Skin epidermis (tissue), 12 donors: ENCODE measurements around the gene SHMT1.

Experiments
- H3K27ac ChIP-seq, 21 experiments: fragments of 200-600 bp; sonication (generic) in 11 of 21; one replicate each; pipeline ENCODE4 v1.5.0; 2020; ENCODE audit warnings: mild to moderate bottlenecking in 3 of 21, inconsistent platforms in 2 of 21, moderate library complexity in 2 of 21
- H3K4me3 ChIP-seq, 7 experiments: fragments of 200-600 bp; sonication (generic) in 2 of 7; one replicate each; pipeline ENCODE4 v1.5.0; 2020; ENCODE audit warnings: inconsistent platforms in 2 of 7, mild to moderate bottlenecking in 2 of 7, moderate library complexity in 1 of 7

SHMT1 gene

DNA sequence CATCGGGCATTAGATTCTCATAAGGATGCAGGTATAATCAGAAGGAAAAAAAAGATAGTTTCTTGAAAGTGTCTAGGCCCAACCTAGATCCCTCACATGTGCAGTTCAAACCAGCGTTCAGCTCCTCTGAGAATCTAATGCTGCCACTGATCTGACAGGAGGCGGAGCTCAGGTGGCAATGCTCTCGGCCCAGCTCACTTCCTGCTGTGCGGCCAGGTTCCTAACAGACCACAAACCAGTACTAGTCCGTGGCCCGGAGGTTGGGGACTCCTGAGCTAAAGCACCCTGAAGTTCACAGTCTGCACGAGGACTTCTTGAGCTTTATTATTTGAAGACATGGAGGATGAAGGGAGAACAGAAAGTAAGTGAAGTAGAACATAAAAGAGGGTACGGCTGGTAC, 31.5 kb downstream of the SHMT1 start:
- Histone ChIP-seq H3K27ac (peak overlapping the region in 1 of 21 experiments; percentile 16), H3K4me3 (no peak overlapping the region)

DNA sequence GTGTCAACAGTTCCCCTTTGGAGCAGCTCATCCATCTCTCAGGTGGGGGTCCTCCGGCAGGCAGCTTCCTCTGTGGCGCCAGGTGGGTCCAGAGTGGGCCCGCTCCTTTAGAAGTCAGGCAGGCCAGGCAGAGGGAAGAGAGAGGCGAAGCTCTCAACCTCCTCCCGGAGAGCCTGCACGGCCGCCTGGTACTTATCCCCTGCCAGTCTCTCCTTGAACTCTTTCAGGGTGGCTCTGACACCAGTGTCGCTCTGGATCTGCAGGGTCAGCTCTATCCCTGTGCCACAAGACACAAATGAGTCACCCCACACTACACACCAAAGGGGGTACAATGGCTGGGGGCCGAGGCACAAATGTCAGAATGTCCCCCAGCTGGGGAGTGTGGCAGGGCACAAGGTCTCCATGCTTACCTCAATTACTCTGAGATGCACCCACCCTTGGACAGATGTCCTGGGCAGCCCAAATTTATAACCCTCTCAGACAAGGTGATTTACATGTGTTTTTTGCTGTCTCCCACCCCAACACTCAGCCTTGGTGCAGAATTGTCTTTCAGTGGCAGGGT, 34.6 kb downstream of the SHMT1 start:
- no peak overlapping the region for H3K4me3 ChIP-seq
- H3K27ac ChIP-seq, result no peak overlapping the region

DNA sequence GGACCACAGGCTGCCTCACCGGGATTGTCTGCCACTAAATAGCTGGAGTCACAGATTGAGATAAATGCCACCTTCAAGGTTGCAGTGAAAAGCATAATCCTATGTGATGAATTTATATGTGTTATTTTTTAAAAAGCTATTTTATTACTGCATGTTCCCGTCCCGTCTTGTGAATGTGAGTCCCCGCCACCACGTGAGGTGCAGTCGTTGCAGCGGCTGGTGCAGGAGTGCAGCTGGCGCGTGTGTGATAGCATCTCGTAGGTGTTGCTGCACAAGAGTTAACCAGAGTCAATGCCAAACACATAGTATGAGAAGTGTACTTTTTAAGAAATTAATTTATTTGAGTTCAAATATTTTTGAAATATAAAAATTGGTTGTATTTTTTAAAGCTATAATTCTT, 35.8 kb downstream of the SHMT1 start:
- H3K27ac ChIP-seq, result no peak overlapping the region

DNA sequence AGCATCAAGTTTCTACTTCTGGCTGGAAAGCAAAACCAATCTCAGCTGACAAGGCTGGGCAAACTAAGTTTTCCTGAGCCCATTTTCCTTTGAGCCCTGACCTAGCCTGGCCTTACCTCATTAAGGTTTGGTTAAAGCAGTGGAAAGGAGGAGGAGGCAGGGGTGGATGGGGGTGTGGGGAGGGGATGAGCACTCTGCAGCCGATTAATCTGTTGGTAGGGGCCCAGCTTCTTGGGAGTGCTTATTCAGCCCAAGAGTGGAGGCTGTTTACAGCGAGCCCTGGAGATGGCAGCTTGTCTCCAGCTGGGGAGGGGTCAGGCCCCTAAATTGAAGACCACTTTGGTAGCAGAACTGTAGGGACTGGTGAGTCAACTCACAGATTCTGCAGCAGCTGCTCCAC, 36.3 kb downstream of the SHMT1 start:
- no peak overlapping the region for H3K4me3 ChIP-seq

More for the DNA sequence above, 35.8 kb downstream of the SHMT1 start:
- no peak overlapping the region for H3K4me3 ChIP-seq

DNA sequence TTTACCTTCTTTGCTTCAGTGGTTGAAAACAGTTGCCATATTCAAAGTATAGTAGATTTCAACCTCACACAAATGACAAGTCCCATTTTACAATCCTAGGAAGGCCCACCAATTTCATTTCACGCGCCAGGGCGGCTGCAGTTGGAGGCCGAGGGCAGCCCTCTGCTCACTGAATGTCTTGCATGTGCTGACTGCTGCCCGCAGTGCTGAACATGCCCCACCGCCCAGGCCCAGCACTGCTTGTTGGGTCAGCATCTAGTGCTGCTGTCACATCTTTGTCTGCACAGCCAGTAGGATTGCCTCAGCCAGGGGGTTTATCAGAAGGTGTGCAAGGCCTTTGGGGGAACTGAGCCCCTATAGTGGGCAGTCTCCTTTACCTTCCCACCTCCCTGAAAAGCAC, 36.8 kb downstream of the SHMT1 start:
- H3K27ac ChIP-seq, result peak overlapping the region in 1 of 21 experiments; percentile 19
- H3K4me3 ChIP-seq, result no peak overlapping the region

More for the DNA sequence above, 36.3 kb downstream of the SHMT1 start:
- peak overlapping the region in 1 of 21 experiments; percentile 34 for H3K27ac ChIP-seq

DNA sequence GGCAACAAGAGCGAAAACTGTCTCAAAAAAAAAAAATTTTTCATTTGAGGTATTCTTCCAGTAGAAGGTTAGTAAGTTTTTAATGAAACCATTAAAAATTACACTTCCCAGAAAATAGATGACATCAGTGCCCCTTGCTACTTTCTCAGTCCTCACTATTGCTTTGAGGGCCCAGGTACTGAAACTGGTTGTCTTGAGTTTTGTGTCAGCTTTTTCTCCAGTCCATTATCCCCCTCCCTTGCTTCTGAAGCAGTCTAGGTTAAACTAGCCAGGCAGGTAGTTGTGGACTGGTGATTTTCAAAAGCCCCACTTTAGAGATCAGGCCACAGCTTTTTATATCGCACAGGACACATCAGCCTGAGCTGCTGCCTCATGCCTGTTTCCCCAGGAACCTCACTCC, 37.3 kb downstream of the SHMT1 start:
- Histone ChIP-seq H3K27ac (peak overlapping the region in 1 of 21 experiments; percentile 19), H3K4me3 (no peak overlapping the region)

DNA sequence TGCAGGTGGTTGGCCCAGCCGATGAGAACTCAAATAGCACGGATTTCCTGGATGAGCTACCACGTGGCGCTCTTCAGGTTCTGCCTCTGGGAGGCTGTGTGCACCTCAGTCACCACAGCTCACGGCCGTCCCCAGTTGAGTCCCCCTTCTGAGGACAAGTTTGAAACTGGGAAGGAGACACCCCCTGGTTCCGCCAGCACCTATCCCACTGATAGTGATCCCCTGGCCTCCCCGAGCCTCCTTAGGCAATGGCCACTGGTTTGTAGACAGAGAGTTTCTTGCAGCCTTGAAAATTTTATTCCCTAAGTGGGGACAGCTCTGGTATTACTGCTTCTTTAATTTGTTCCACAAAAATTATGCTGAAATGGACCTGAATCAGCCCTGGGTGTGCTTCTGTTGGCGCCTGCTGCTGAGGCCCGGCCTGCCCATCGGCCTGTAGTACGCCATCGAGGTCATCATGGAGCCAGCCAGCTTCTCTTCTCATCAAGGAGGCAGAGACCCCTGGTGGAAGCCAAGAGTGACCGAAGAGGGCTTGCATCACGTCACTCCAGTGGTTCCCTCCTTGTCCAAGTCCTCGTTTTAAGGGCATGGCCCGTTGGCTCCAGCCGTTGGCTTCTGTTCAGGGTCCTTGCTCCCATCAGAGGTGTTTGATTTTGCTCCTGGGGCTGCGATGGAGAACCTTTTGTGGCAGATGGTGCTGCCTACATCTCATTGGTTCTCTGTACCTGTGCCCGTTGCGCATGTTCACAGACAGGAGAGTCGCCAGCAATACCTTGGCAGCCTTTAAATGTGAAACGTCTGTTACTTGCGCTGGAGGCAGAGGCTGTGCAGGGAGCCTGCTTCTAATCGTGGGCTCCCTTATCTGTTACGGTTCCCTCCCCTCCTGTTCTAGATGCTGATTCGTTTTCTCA, 39.0 kb downstream of the SHMT1 start:
- H3K4me3 ChIP-seq, result no peak overlapping the region
- H3K27ac ChIP-seq, result peak overlapping the region in 1 of 21 experiments; percentile 22

DNA sequence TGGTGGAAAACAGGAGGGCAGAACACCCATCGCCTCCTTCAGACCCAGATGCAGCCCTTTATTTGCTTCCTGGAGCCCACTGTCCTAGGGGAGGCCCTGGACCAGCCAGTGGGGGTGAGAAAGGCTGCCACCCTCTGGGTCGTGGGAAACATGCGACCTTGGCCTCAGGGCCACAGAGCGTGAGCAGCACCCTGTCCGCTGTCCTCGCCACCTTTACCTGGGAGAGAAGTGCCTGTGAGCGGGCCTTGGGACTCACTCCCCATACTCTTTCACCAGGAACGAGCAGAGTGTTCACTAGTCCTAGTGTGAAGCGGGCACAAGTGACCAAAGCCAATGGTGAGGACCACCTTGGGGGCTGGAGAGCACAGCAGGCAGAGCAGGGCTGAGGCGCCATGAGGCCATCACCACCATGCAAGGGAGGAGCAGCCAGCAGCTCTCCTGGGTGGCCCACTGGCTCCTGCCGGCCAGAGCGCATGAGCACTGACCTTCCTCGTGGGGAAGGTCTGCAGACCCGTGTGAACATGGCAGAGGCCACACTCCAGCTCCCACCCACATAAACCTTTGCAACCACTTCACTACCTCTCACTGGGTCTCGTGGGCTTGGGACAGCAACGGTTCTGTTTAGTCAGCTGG, 39.7 kb downstream of the SHMT1 start:
- Histone ChIP-seq H3K4me3 (no peak overlapping the region), H3K27ac (peak overlapping the region in 1 of 21 experiments; percentile 4)

DNA sequence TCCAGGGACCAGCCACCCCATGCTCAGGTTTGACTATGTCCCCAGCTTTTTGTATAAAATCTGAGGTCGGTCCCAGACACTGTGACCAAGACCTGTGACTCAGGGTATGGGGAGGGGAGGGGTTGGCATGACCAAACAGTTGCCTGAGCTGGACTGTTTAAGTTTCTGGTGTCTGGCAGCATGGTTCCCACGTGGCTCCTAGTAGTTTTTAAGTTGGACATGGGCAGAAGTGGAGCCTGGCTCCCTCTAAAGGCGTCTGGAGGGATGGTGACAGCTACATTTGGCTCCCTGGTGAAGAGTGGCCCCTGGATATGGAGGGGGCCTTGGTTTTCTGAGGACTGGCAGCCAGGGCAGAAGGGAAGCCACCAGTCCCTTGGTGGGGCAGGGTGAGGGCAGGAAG, 40.3 kb downstream of the SHMT1 start:
- Histone ChIP-seq H3K27ac (peak overlapping the region in 1 of 21 experiments; percentile 4), H3K4me3 (no peak overlapping the region)

DNA sequence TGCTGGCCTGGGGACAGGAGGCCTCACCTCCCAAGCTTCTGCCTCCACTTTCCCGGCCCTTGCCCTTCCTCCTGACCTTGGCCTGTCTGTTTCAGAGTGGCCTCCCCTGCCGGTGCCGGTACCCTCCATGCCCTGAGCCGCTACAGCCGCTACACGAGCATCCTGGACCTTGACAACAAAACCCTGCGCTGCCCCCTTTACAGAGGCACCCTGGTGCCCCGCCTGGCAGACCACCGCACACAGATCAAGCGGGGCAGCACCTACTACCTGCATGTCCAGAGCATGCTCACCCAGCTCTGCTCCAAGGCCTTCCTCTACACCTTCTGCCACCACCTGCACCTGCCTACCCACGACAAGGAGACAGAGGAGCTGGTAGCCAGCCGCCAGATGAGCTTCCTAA, 40.8 kb downstream of the SHMT1 start:
- Histone ChIP-seq H3K4me3 (no peak overlapping the region), H3K27ac (no peak overlapping the region)

DNA sequence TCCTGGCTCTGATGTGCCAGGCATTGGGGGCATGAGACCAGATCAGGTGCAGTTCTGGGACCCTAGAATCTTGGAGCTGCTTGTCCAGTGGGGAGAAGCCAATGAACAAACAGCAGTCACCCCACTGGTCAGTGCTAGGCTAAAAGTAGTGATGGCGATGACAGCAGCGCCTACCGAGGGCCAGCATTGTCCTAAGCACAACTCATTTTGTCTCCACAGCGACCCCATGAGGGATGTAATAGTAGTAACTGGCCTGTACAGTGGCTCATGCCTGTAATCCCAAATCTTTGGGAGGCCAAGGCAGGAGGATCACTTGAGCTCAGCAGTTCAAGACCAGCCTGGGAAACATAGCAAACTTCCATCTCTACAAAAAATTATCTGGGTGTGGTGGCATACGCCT, 42.0 kb downstream of the SHMT1 start:
- no peak overlapping the region for H3K27ac ChIP-seq
- no peak overlapping the region for H3K4me3 ChIP-seq

DNA sequence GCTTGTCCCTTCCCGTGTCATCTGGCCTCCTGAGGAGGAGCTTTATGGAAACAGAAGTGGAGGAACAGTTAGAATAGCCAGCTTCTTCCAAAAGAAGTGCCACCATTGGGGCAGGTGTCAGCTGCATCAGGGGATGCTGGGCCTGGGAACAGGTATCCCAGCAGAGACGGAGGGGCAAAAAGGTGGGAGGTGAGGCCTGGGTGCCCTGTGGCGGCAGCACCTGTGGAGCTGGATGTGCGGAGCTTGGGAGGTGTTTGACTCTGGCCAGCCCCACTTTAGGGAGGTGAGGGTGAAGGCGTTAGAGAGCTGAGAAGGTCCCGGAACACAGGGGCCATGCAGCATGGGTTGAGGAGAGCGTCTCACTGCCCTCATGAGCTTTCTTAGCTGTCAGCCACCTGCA, 43.0 kb downstream of the SHMT1 start:
- H3K4me3 ChIP-seq, result no peak overlapping the region

DNA sequence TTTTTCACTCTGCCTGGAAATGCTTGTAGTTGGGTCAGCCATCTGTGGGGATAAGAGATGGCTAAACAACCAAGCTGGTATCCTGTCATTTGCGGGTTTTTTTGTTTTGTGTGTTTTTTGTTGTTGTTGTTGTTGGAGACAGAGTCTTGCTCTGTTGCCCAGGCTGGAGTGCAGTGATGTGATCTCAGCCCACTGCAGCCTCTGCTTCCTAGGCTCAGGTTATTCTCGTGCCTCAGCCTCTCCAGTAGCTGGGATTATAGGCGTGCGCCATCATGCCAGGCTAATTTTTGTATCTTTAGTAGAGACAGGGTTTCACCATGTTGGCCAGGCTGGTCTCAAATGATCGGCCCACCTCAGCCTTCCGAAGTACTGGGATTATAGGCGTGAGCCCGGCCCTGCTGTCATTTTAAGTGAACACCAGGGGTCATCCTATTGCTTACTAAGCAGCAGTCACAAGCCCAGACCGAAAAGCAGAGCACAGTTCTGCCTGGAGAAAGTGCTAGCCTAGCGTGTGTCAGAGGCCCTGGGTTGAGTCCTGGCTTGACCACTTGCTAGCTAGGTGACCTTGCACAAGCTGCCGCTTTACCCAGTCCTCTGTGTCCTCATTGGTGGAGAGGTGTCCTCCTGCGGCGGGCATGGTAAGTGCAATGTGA, 43.6 kb downstream of the SHMT1 start:
- peak overlapping the region in 1 of 21 experiments; percentile 28 for H3K27ac ChIP-seq

More for the DNA sequence above, 43.0 kb downstream of the SHMT1 start:
- H3K27ac ChIP-seq, result no peak overlapping the region

DNA sequence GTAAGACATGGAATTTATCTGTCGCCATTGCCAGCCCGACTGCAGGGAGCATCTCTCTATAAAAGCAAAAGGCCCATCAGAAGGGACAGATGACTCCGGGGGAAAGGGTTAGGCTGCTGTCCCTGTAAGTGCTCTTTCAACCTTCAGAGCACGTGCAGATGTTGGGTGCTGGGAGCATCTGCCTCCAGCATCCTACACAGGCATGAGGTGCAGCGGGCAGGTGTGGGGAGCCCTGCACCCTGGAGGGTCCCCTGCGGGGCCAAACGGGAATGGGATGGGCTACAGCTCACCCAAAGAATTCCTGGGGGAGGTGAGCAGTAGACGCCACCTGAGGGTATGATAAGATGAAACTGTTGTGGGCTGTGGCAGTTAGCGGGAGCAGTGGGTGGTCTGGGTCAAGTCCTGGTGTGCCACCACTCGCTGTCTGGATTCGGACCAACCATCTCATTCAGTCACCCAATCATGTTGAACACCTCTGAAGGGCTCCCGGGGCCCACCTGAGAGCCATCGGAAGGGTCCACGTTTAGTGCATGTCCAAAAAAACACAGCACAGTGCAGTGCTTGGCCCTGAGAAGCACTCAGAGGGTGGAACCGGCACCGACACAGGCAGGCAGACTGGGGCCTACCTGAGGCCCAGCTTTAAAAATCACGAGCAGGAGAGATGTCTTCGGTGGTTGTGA, 44.4 kb downstream of the SHMT1 start:
- Histone ChIP-seq H3K4me3 (peak overlapping the region in 1 of 7 experiments; percentile 18), H3K27ac (no peak overlapping the region)

More for the DNA sequence above, 43.6 kb downstream of the SHMT1 start:
- H3K4me3 ChIP-seq, result no peak overlapping the region

DNA sequence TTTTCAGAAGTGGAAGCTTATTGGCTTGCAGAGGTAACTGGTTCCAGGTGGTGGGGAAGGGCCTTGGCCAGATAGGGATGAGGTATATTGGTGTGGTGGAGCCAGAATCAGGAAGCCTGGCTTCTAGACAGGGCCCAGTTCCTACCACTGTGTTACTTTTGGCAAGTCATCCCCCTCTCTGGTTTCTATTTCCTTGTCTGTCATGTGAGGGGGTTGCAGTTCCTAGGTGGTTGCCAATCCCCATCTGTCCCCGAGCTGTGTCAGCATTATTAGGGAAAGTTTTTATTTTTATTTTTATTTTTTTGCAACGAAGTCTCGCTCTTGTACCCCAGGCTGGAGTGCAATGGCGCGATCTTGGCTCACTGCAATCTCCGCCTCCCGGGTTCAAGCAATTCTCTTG, 45.2 kb downstream of the SHMT1 start:
- H3K4me3 ChIP-seq, result peak overlapping the region in 2 of 7 experiments; percentile 3 to 18
- peak overlapping the region in 2 of 21 experiments; percentile 7 to 35 for H3K27ac ChIP-seq

DNA sequence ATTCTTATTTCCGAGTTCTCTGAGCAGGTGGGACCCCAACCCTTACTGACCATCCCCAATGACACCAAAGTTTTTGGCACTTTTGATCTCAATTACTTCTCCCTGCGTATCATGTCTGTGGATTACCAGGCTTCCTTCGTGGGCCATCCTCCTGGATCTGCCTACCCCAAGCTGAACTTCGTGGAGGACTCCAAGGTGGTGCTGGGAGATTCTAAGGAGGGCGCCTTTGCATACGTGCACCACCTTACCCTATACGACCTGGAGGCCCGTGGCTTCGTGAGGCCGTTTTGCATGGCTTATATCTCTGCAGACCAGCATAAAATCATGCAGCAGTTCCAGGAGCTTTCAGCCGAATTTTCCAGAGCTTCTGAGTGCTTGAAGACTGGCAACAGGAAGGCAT, 47.4 kb downstream of the SHMT1 start:
- H3K27ac ChIP-seq, result peak overlapping the region in 19 of 21 experiments; percentile 88 to 98 (median 94)
- peak overlapping the region; percentile 72 to 97 (median 92) for H3K4me3 ChIP-seq

DNA sequence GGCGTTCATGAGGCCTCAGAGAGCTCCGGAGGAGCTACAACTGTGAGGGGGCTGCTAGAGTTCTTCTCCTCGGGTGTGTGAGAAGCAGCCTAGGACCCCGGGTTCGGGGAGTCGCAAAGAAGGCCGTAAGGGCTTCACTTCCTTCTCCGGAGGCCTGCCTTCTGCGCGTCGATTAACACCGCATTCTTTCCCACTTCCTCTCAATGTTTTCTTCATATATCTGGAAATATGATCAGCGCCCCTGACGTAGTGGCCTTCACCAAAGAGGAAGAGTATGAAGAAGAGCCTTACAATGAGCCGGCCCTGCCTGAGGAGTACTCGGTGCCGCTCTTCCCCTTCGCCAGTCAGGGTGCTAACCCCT, 47.8 kb downstream of the SHMT1 start:
- peak overlapping the region; percentile 88 to 98 (median 94) for H3K27ac ChIP-seq
- peak overlapping the region; percentile 72 to 97 (median 92) for H3K4me3 ChIP-seq

DNA sequence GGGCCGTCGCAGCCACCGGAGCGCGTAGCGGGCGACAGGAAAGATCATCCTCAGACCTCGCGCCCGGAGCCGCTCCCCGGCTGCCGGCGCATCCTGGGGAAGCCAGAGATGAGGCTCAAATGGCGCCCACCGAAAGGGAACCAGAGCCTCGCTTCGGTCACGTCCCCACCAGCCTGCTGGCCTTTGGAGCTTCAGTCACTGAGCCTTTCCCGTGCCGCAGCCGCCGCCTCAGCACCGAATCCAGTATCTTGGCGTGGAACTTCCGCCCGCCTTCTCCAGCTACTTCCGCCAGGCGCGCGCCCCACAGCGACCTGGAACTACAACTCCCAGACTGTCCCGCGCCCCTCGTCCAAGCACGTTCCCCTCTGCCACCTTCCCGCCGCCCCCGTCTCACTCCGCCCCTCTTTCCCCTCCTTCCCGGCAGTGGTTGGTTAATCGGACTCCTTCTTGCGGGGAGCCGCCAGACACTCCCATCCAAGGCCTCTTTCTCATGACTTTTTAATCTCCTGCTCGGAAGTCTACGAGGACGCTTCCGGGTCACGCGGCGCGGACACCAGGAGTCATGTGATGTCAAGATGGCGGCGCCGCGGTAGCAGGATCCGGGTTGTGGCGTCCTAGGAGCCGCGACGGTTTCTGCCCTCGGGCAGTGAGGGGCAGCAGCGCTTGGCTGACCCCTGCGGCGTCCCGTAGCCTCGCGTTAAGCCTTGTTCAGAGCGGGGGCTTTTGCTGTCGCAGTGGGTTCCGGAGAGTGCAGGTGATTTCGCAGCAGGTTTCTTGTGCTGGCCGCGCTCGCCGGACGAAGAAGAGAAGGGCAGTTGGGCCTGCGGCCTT, 48.4 kb downstream of the SHMT1 start, which contains the start of the genes SMCR8 and TOP3A:
Gene SMCR8, plus strand, starts transcription at position 563 of the 831 bp plus-strand sequence. CDS start 497 bp downstream, outside the sequence.
Gene TOP3A, minus strand, starts transcription at position 264 of the 831 bp plus-strand sequence. Its CDS starts 216 bp downstream, at position 48.
- H3K27ac ChIP-seq, result peak within 1 kb of the TSS; percentile 88 to 98 (median 94)
- H3K4me3 ChIP-seq, result peak within 1 kb of the TSS; percentile 72 to 97 (median 92)
